Spleen (tissue), 7 donors: ENCODE measurements around the gene BCO1.

ENCODE experiments used
- POLR2A ChIP-seq, 3 donors: fragments of 450-650 bp; IDR thresholded peaks; one replicate each; pipeline ENCODE4 v1.5.1; 2017; ENCODE audit warnings: antibody characterized with exemption in 3 of 3, mild to moderate bottlenecking in 1 of 3
- POLR2AphosphoS5 ChIP-seq, 3 donors: sonication (generic); formaldehyde crosslinking; IDR thresholded peaks; one replicate each; pipeline ENCODE4 v1.5.1; 2017; ENCODE audit warnings: antibody characterized with exemption in 3 of 3
- TF ChIP-seq, protein P1 (sequence below), 11 experiments: fragments of 200-600 bp in 7 of 11; fragments of 450-650 bp in 4 of 11; sonication (generic) in 4 of 11; IDR thresholded peaks in 8 of 11; conservative IDR thresholded peaks in 3 of 11; 1 replicate in 7 of 11; 2 replicates in 4 of 11; pipeline versions ENCODE4 v1.4.0 to v1.8.0; 2016 to 2021; ENCODE audit warnings: antibody characterized with exemption in 11 of 11, inconsistent platforms in 4 of 11, mild to moderate bottlenecking in 1 of 11
- donor health status: DM: no; HTN: no; CAD: no; lungs with moderate emphysema.
- donor health status: DM: no; HTN: no; CAD: no.
- donor health status: DM: no; HTN: no; CAD: no.

- TF ChIP-seq, protein P1, sequence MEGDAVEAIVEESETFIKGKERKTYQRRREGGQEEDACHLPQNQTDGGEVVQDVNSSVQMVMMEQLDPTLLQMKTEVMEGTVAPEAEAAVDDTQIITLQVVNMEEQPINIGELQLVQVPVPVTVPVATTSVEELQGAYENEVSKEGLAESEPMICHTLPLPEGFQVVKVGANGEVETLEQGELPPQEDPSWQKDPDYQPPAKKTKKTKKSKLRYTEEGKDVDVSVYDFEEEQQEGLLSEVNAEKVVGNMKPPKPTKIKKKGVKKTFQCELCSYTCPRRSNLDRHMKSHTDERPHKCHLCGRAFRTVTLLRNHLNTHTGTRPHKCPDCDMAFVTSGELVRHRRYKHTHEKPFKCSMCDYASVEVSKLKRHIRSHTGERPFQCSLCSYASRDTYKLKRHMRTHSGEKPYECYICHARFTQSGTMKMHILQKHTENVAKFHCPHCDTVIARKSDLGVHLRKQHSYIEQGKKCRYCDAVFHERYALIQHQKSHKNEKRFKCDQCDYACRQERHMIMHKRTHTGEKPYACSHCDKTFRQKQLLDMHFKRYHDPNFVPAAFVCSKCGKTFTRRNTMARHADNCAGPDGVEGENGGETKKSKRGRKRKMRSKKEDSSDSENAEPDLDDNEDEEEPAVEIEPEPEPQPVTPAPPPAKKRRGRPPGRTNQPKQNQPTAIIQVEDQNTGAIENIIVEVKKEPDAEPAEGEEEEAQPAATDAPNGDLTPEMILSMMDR (IDR thresholded peaks at IDR 0.05 in 8 of 11, conservative IDR thresholded peaks at IDR 0.05 in 3 of 11), result no peak
- TF ChIP-seq POLR2A (IDR thresholded peaks at IDR 0.05) (no peak), POLR2AphosphoS5 (IDR thresholded peaks at IDR 0.05) (peak in 2 of 3 donors; percentile 21 to 39)
These were observed 27.4 kb downstream of the BCO1 start for GRCh38 chr16:81265658-81266451.
